NCI-H2196 treated with DMSO at 0.1 percent for 48 hours (cell line): Measurements from ENCODE around the gene TAC4.

Source experiments
- DNase-seq: peaks from one replicate; lab custom pipeline; 2025; ENCODE audit not compliant: unreplicated experiment; lab: John Stamatoyannopoulos, UW

The TAC4 gene

DNA sequence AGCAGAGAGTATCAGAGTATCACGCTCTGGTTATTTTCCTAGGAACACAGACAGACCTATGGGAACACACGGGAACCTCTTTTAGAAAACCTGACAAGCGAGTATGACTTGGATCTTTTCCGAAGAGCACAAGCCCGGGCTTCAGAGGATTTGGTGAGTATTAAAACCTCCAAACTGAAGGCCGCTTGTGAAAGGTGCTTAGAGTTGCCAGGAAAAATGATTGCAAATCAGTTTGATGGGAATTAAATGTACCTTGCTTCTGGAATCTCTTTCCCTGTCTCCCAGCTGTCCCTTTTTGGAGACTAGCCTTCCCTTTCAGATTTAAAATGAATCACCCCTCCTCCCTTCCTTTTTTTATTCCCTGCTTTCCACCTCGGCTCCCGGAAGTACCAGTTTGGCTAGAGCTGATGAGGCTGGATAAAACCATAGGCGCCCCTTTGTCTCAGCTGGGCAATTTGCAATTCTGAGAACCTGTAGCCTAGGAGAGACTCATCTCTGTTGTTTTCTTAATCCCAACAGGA lies 32.0 kb downstream of the TAC4 start:
- no peak for DNase-seq

DNA sequence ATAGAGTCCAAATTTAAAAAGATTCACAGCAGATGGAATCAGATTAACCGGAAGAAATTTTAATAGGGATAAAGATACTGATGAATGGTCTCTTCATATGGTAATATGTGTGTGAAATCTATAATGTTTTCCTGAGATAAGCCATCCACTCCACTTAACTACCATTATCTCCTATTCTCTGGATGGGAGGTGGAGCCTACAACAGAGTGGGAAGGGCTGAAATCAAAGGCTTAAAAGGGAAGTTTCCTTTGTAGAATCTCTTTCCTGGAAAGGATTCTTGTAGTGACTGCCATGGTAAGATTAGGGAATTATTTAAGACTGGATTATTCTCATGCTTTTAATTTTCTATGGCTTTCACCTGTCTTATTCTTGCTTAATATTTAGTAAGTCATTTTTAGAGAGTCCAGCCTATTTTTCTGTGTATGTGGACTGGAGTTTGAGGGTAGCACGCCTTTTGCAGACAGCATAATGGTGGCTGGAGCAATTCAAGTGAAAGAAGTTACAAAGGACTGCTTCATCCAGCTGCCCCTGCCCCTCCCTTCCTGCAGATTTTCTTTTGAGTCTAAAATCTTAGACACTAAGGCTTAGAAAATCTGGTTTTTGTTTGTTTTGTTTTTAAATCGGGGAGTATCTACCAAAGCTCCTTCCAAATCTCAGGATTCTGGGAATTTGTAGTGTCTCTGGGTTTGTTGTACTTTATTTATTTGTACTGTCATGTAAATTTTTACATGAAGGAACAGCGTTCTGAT lies 32.9 kb downstream of the TAC4 start:
- DNase-seq, result no peak

DNA sequence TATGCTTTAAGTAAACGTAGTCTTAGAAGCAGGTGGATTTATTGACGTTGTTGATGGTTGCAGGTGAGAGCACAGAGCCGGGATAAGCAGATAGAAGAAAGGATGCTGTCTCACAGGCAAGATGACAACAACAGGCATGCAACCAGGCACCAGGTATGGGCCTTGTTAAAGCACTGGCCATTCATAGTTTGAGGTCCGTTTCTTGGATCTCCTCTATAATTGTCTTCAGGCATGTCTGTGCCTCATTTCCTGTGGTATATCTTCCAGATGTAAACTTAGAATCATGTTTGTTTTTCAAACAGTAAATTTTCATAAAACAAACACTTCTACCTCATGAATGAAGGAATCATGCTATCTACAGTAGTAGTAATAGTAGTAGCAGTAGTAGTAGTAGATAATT lies 38.8 kb downstream of the TAC4 start:
- no peak for DNase-seq

DNA sequence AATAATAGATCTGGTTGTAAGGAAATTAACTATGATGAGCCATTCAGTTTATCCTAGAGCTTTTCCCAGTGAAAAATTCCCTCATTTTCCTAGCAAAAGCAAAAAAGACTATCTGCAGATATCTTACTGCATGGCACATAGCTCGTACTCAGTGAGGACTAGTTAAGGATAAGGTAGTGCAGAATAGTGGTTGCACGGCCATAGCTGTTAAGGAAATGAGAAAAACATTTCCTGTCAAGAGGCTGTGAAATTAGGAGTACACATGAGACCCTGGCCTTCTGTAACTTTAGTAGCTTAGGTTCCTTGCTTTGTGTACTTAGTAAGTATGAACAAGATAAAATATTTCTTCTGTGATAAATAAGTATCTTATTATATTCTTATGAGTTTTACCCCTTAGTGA lies 49.1 kb downstream of the TAC4 start:
- DNase-seq, result no peak

DNA sequence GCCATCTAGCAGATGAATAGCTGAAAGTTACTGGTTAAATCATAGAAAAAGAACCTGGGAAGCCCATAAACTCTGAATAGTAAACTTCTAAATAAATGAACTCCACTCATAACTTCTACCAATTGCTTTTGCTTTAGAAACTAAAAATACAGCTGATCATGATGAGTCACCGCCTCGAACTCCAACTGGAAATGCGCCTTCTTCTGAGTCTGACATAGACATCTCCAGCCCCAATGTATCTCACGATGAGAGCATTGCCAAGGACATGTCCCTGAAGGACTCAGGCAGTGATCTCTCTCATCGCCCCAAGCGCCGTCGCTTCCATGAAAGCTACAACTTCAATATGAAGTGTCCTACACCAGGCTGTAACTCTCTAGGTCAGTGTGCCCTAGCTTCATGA lies 49.7 kb downstream of the TAC4 start:
- no peak for DNase-seq

DNA sequence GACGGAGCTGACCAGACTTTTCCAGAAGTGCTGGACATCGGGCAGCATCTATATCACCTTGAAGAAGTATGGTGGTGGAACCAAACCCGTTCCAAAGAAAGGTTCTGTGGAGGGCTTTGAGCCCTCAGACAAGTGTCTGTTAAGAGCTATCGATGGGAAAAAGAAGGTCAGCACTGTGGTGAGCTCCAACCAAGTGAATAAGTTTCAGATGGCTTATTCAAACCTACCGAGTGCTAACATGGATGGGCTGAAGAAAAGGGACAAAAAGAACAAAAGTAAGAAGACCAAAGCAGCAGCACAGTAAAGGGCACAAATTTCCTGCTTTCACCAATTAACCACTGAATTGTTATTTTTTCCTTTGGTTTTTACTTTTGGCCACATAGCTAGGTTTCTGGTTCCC lies 52.5 kb downstream of the TAC4 start:
- no peak for DNase-seq

DNA sequence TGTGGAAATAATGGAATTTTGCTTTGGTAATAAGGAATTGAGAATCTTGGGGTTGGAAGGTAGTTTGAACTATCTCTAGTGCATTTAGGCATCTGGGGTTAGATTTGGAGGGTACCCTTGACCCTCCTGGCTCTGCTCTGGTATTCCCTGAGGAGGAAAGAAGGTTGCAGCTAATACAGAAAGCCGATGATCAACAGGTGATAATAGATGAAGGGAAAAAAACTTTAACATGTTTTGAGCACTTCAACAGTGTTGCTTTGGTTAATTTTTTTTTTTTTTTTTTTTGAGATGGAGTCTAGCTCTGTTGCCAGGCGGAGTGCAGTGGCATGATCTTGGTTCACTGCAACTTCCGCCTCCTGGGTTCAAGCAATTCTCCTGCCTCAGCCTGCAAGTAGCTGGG lies 54.6 kb downstream of the TAC4 start:
- DNase-seq, result no peak

DNA sequence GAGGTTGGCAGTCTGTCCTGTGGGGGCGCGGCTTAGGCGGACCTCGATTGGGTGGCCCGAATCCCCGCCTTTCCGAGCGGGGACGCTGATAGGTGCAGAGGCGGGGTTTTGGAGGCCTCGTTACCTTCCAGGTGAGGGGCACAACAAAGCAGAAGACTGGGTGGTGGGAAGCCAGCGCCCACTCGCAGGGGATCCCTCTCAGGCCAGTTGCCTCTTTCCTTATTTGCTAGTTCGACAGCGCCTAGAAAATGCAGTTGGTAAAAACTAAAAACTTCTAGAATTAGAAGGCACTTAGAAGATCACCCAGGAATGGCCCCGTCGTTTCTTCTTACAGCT lies 58.7 kb downstream of the TAC4 start:
- no peak for DNase-seq

DNA sequence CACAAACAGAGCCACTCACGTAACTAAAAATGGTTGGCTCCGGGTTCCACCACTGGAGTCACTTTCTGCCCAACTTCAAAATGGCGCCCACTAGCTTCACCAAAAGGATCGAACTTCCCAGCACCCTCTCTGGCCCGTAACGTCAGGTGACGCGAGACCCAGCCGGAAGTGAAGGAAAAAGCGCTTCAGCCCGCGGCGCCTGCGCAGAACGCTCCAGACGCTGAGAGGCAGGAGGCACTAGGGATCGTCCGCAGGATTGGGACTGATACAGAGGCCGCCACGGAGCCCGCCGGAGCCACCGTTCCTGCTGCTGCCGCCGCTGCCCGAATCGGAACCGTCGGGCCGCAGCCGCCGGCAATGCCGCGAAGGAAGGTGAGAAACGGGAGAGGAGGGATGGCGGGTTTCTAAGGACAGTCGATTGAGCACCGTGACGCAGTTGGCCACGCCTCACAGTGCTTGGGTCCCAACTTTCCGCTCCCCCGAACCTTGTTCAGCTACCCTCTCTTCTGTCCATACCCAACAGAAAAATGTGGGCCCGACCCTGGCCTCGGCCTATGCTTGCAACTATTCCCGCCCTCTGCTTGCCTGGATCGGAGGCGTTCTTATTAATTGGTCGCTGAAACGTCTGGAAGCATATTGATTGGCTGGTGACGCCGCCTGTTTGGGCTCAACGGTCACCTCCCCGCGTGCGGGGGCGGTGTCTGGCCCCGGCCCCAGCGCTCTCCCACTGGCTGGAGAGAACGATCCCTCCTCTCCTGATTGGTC lies 59.2 kb downstream of the TAC4 start, which contains the start of gene KAT7:
Gene KAT7 (plus strand): TSS at position 204 of the 765 bp plus-strand sequence. CDS start 154 bp downstream, at position 358.
- peak; percentile 99 for DNase-seq
